ENCODE measurements around the gene NOX1.
"Not testable (repeated sequence)": the region's sequence is repeated elsewhere in the genome, so short reads cannot be mapped to it uniquely, and the experiment has no call there.

NOX1 gene

DNA sequence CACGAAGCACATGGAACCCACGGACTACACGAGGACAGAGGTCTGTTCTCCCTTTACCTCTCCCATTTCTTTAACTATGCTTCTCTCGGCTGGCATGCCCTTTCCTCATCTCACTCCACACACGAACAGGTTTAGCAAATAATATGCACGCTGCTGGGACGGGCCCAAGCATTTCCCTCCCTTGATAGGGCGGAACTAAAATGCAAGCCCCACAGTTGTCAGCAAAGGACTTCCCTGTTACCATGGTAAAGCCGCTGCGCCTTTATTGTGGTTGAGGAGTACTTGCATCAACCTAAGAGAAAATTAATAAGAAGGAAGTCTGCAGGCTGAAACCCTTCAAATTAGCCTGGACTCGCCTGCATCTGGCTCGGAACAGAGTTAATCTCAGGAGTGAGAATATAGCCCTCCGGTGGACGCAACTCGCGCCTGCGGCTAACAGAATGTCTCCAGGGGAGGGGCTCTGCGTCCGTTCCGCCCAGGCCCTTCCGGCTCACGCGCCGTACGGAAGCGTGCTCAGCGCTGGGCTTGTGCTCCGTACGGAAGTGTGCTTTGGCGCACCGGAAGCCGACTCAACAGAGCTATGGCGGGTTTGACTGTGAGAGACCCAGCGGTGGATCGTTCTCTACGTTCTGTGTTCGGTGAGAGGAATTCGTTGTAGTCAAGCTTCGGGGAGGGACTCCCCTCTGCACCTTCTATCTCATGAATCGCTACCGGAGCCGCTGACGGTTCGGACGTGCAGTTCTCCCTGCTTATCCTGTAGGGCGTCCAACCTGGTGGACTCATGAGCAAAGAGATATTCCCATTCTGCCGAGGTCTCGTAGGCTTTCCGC lies 54.1 kb downstream of the NOX1 start, which contains the start of gene CSTF2:
Gene CSTF2, plus strand, starts transcription at position 555 of the 830 bp plus-strand sequence. Its CDS starts 26 bp downstream, at position 581.
- peak; percentile 29 for DNase-seq (ENCODE audit: low read depth, low spot score)

DNA sequence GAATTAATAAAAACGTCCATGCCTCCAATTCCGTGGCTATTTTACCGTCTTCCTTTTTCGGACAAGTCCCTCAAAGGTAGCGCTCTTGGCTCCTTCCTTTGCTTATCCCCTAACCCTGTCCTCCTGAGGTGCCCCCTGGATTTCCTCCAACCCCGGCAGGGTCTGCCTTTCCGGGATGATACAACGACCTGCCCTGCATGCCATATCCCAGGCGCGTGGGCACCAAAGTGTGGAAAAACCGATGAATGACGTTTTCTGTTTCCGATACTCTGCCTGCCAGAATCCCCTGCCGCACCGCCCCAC lies 54.7 kb downstream of the NOX1 start:
- DNase-seq (ENCODE audit: low read depth, low spot score), result no peak

DNA sequence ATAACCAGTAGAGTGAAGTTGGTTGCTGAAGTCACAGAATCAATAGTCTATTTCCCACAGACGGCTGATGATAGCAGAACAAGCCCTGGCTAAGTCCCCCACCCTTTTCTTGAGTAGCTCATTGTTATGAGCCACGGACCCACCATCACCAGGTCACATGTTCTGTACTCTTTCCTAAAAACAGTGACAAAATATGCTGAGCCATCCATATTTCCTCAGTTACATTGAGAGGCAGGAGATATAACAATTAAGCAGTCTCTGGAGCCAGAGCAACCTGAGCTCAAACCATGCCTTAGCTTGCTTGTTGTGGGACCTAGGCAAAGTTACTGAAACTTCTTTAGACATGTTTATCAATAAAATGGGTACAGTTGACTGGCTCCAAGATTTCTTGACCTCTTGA lies 56.8 kb downstream of the NOX1 start:
- no peak for DNase-seq (ENCODE audit: low read depth, low spot score)

DNA sequence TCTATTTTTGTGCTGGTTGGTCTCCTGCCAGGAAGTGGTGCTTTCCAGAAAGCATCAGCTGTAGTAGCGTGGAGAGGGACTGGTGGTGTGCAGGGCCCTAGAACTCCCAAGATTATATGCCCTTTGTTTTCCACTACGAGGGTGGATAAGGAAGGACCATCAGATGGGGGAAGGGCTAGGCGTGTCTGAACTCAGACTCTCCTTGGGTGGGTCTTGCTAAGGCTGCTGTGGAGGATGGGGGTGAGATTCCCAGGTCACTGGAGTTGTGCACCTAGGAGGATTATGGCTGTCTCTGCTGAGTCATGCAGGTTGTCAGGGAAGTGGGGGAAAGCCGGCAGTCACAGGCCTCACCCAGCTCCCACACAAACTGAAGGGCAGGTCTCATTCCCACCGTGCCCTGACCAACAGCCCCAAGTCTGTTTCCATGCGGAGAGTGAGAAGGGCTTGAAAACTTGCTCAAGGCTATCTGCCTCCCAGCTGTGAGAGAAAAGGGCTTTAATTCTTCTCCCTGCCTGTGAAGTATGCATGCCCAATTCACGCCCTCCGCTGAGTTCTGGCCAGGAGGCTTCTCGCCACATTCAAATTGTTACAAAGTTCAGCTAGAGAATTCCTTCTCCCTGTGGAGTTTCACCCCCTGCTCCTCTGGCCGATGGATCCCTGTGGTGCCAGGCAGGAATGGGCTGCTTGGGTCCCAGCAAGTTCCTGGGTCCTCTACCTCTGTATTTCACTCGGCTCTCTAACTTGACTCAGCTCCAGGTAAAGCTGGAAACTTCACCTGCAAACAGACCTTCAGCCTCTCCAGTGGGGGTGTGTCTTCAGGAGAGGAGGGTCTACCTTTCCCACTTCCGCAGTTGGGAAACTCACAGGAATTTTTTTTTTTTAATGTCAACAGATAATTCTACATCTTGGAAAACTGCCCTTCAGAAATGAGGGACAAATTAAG lies 61.7 kb downstream of the NOX1 start:
- no peak for DNase-seq (ENCODE audit: low read depth, low spot score)

DNA sequence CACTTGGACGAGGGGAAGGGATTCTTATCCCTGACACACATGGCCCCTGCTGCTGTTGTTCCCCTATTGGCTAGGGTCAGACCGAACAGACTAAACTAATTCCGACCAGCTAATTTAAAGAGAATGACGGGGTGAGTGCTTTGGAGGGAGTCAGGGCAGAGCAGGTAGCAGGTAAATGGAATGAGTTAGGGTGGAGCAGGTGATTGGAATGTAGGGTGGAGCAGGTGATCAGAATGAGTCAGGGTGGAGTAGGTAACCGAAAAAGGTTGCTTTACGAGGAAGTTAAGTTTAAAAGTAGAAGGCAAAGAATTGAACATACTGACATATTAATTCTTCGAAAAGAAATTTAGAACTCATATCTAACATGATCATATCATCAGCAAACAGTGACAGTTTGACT lies 65.9 kb downstream of the NOX1 start:
- not testable (repeated sequence) for DNase-seq (ENCODE audit: low read depth, low spot score)

DNA sequence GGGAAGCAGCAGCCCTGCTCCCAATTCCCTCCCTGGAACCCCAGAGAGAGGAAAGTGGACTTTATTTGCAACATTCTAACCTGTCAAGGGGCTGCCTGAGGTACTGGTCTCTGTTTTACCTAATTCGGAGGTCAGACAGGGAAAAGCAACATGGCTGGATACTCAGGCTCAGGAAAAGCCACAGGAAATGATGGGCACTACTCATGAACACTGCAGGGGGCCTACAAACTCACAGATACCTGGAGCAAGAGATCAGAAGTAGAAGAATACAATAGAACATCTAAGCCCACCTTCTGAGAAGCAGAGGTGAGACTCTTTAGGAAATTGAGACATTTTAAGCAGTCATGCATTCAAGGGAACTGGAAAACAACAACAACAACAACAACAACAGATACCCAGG lies 69.4 kb downstream of the NOX1 start:
- no peak for DNase-seq (ENCODE audit: low read depth, low spot score)

DNA sequence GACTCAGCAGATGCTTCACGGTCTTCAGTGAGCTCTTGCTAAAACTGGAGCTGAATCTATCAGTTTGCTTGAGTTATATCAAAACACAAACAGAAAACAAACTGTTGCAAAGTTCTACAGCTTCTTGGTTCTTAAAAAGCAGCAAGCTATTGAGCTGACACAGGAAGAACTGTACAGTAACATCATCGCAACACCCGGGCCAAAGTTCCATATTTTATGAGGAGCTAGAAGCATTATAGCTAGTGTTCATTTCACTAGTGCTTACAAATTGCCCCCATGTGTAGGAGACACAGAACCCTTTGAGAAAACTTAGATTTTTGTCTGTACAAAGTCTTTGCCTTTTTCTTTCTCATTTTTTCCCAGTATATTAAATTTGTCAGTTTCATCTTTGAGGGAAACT lies 71.3 kb downstream of the NOX1 start:
- no peak for DNase-seq (ENCODE audit: low read depth, low spot score)

DNA sequence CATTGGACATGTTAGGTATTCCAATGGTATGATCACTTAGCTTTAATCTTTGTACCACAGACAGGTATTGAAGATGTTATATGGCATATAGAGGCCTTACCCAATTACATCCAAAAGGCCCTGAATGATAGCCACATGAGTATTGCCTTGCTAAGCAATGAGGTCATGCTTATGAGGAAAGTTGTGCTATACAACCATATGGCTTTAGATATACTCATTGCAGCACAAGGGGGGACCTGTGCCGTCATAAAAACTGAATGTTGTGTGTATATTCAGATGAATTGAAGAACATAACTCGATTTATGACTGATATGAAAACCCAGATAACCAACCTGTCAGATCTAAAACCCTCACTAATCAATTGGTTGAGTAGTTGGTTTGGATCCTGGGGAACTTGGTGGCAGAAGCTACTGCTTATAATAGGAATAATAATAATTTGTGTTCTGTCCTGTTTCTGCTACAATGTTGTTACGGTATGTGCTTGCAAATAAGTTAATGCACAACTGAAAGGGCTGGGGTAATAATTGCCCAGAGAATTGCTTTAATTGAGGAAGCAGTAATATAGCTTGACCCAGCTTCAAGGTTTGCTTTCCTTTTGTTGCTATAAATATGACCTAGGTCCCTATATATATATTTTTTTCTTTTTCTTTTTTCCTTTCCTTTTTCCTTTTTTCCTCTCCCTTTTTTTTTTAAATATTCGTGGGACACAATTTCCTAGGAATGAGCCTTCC lies 75.5 kb downstream of the NOX1 start:
- DNase-seq (ENCODE audit: low read depth, low spot score), result no peak

DNA sequence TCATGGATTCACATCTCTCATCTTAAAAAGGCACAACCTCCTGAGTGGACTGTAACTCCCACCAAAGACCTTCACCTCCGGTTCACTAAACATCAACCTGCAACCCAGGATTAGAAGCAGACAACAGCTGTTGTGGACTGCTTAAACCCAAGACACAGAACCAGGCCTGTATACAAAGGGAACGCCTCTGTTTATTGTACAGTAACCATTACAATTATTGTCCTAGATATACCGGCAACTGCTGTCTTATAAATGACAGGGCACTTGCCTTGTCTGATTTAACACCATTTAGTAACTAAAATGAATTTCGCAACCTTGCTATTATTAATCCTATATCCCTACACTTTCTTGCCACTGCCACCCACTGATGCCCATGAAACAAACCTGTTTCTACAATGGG lies 76.8 kb downstream of the NOX1 start:
- DNase-seq (ENCODE audit: low read depth, low spot score), result no peak

DNA sequence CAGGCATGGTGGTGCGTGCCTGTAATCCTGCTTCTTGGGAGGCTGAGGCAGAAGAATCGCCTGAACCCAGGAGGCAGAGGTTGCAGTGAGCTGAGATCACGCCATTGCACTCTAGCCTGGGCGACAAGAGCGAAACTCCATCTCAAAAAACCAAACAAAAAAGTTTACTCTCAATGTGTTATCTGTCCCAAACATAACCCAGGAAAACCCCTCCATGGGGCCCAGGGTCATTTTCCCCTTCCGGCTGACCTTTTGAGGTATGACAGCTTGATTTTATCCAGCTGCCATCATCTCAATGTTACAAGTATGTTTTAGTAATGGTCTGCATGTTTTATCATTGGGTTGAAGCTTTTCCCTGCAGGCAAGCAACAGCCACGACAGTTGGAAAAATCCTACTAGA lies 77.8 kb downstream of the NOX1 start:
- not testable (repeated sequence) for DNase-seq (ENCODE audit: low read depth, low spot score)

All from brain pericyte (primary cell).